CD4-positive, alpha-beta T cell treated with Interleukin-21 for 1 hour (primary cell): Measurements from ENCODE around the gene SLC7A7.
"Not testable (repeated sequence)": the region's sequence is repeated elsewhere in the genome, so short reads cannot be mapped to it uniquely, and the experiment has no call there.

Source experiments
- DNase-seq: peaks from one replicate; pipeline ENCODE4 v3.0.0-alpha.2; 2020

SLC7A7 gene

GRCh38 chr14:22820731-22821130, 5.5 kb upstream of the SLC7A7 start:
- DNase-seq, result no peak

DNA sequence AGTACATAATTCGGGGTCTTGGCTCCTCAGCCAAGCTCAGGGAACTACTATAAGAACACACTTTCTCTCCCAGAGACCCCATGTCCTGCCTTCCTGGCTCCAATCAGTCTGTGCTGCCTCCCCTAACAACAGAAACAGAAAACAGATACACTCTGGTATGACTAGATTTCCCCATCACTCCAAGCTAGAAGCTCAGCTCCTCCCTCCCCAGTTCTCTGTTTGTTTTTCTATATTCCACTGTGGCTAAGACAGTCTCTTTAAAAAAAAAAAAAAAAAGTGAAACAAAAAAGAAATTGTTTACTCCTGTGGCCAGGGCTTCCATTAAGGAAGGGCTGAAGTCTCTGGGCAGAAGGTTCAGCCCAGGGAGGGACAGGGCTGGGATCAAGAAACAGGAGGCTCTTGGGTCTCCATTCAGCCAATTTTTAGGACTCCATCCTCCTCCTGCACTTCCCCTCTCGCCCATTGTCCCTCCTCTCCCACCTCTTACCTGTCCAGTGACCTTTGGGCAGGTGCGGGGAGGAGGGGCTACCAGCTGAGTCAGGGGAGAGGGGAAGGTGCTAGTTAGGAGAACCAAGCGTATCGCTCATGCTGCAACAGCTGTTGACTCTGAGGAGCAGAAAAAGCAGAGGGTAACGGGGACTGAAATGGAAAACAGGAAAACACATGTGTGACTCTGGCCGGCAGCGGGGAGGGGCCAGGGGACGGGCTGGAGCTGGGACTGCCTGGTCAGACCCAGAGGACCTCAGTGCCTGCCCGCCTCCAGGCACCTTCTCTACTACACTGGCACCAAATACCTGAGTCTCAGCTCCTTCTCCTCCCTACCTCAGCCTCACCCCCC, 4.1 kb upstream of the SLC7A7 start:
- no peak for DNase-seq

GRCh38 chr14:22814373-22814772, 862 bp downstream of the SLC7A7 start:
- DNase-seq, result no peak

GRCh38 chr14:22813145-22813544, 2.1 kb downstream of the SLC7A7 start:
- no peak for DNase-seq

- DNase-seq, result no peak
Measured at GRCh38 chr14:22812744-22813143, 2.5 kb downstream of the SLC7A7 start.

GRCh38 chr14:22811722-22812121, 3.5 kb downstream of the SLC7A7 start:
- DNase-seq, result no peak

GRCh38 chr14:22808388-22809209, 6.6 kb downstream of the SLC7A7 start:
- DNase-seq, result no peak

DNA sequence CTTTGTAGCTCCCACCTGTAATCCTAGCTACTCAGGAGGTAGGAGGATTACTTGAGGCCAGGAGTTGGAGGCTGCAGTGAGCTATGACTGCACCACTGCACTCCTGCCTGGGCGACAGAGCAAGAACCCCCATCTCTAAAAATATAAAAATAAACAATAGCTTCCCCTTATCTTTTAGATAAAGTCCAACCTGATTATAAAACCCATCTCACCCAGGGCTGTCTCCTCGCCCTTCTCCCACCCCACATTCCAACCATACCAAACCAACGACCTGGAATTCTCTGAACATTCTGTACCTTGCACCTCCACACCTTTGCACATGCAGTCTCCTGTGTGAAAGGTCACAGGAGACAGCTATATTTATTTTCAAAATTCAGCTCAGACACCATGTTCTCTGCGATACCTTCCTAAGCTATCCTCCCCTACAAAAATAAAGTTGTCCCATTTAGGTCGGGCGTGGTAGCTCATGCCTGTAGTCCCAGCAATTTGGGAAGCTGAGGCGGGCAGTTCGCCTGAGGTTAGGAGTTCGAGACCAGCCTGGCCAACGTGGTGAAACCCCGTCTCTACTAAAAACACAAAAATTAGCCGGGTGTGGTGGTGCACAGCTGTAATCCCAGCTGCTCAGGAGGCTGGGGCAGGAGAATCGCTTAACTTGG, 7.7 kb downstream of the SLC7A7 start:
- DNase-seq, result no peak

- DNase-seq, result not testable (repeated sequence)
Measured at GRCh38 chr14:22805235-22805634, 10.0 kb downstream of the SLC7A7 start.

- DNase-seq, result no peak
Measured at GRCh38 chr14:22803687-22803974, 11.6 kb downstream of the SLC7A7 start.

DNA sequence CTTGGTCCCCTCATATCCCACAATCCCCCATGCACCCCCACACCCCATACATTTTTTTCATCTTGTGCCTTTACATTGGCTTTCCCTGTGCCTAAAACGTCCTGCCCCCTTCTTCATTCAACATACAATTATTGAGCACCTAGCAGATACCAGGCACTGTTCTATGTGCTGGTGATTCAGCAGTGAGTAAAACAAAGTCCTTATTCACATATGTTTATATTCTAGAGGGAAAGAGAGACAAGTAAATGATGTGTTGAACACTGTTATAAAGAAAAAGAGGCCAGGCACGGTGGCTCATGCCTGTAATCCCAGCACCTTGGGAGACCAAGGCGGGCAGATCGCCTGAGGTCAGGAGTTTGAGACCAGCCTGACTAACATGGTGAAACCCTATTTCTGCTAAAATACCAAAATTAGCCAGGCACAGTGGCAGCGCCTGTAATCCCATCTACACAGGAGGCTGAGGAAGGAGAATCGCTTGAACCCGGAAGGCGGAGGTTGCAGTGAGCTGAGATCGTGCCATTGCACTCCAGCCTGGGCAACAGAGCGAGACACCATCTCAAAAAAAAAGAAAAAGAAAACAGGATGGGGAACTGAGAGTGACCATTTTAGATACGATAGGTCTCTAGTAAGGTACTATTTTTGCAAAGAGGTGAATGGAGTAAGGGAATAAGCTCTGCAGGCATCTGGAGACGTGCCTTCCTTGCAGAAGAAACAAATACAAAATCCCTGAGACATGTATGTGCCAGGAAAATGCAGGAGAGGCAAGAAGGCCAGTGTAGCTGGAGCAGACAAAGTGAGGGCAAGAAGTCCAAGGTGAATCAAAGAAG, 12.2 kb downstream of the SLC7A7 start:
- DNase-seq, result no peak

DNA sequence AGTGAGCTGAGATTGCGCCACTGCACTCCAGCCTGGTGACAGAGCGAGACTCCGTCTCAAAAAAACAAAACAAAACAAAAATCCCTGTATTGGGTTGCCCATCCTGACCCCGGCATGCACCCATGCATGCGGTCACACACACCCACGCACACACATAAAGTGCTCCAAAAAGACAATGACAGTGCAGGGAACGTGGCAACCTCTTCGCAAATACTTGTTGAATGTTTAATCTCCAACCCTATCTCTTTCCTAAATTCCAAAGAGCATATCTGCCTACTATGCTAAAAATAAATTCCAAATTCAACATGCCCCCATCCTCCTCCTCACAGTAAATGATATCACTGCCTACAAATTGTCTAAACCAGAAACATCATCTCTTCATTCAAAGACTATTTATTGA, 13.5 kb downstream of the SLC7A7 start:
- no peak for DNase-seq

DNA sequence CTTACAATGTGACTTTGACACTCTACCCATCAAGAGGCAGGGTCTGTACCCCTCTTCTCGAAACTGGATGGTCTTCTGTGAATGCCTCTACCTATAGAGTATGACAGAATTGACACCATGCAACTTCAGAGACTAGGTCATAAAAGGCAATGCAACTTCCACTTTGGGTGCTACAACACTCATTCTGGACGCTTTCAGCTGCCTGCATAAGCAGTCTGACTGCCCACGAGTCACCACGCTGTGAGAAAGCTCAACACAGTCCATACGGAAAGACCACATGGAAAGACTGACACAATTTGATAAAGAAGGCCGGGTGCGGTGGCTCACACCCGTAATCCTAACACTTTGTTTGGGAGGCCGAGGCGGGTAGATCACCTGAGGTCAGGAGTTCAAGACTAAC, 14.9 kb downstream of the SLC7A7 start:
- no peak for DNase-seq

GRCh38 chr14:22798528-22798927, 16.7 kb downstream of the SLC7A7 start:
- DNase-seq, result no peak

DNA sequence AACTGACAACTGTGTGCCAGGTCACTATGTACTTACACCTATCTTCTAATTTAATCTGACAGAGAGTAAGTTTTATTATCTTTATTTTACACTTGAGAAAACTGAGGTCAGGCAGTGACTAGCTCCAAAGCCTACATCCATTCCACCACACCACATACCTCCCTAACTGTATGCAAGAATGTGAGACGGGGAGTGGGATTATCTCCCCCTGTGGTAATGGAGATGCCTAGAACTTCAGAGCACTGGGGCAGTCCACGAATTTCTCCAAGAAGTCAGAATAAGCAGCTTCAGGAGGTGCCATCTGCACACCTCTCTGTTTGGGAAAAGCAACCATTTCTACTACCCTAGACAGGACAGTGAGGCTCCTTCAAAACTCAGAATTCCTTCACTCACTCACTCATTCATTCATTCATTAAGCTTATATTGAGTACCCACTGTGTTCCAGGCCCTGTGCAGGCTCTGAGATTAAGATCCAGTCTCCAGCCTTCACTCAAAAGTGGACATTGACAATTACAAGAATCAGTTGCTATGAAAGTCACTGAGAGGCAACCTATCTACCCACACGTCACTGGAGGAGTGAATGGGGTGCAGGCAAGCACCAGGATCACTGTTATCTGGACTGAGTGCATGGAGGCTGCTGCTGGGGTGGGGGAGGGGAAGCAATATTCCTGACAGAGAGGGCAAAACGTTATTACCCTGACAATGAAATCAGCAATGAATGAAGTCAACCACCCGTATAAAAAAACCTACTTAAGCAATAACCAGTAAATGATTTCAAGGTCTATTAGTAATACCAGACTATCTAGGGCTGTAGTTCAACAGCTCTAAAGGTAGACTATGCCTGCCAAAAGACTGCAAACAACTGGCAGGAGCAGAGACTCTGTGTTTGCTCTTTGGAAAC, 18.0 kb downstream of the SLC7A7 start:
- no peak for DNase-seq

DNA sequence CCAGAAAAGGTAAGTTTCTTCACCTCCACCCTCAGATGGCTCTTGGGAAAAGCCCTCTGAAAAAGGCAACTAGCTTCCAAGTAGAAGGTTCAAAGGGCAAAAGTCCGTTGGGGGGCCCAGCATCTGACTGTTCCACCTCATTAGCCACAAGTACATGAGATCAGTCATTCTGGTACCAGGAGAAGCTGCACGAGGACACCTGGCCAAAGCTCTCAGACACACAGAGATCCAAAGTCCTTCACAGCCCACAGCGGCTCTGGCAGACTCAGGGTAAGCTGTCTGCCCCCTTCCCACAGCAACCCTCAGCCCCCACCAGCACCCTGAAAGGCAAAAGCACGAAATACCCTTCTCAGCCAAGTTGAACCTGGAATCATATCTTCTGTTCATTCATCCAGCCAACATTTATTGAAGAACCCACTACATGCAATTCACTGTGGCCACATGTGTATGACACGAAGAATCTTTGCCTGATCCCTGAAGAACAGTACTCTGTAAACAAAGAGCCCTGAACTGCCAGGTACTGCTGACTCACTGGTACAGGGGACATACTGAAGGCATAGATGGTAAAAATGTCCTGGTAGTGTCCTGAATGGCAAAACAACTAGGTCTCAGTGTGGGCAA, 19.0 kb downstream of the SLC7A7 start:
- no peak for DNase-seq

GRCh38 chr14:22794551-22794951, 20.7 kb downstream of the SLC7A7 start:
- no peak for DNase-seq

DNA sequence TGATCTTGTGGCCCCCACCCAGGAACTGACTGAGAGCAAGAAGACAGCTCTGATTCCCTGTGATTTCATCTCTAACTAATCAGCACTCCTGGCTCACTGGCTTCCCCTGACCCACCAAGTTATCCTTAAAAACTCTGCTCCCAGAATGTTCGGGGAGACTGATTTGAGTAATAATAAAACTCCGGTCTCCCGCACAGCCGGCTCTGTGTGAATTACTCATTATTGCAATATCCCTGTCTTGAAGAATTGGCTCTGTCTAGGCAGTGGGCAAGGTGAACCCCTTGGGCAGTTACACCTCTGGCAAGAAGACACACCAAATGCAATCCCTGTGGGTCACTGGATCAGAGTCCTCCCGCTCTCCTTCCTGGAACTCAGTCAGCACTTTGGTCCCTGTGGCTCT, 21.3 kb downstream of the SLC7A7 start:
- no peak for DNase-seq

- DNase-seq, result not testable (repeated sequence)
Measured at GRCh38 chr14:22793550-22793949, 21.7 kb downstream of the SLC7A7 start.

GRCh38 chr14:22792158-22792557, 23.1 kb downstream of the SLC7A7 start:
- no peak for DNase-seq

DNA sequence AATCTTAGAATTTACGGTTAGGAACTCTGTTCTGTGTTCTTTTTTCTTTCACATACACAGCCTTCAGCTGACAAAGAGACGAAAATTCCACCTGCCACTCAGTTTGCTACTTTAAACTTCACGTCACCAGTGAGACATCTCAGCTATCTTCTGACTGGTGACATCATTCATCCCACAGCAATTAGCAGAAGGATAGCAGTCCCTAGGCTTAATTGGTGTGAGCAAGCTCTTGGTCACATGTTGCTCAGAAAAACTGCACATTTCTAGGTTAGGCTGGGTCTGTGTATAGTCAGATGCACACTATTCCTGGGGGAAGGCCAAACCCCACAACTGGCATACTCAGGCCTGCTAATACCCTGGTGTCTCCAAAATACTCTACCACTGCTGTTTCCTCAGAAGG, 23.9 kb downstream of the SLC7A7 start:
- DNase-seq, result no peak
